Heart left ventricle (tissue), 13 donors: ENCODE measurements around the gene PLCB4.

Source experiments
- POLR2A ChIP-seq, 2 donors: fragments of 450-650 bp; IDR thresholded peaks; one replicate each; pipeline ENCODE4 v1.6.1; 2017; ENCODE audit warnings: antibody characterized with exemption in 2 of 2, mild to moderate bottlenecking in 2 of 2, moderate library complexity in 2 of 2
- TF ChIP-seq, protein P1 (sequence below), 12 donors: fragments of 200-600 bp; sonication (generic) in 4 of 12; IDR thresholded peaks; one replicate each; pipeline versions ENCODE4 v1.5.0 to v1.8.0; 2018 to 2022; ENCODE audit warnings: antibody characterized with exemption in 12 of 12, mild to moderate bottlenecking in 5 of 12
- donor health status: ischemic (EF 13 %, LVEDD 7.1; RV severe dilation, severe dysfunction).
- donor health status: DM: no; HTN: yes; CAD: no.
- donor health status: DM: no; HTN: no; CAD: no.
- donor health status: ischemic (EF 25% LVEDD 6.9; RV normal size, moderate dysfunction).
- donor health status: ischemic (EF 25% LVEDD 5.7; RV mildly dilated, moderate dysfunction).
- donor health status: ischemic (EF 35%, LVEDD 5.7; RV mildly dilated, moderate dysfunction).
- donor health status: nonischemic (EF 11% LVEDD 7.7; RV severe dilation, severe dysfunction).
- donor health status: DM: yes; HTN: yes; CAD: no.
- donor health status: PGD.
- donor health status: ischemic (EF 29% LVEDD 5.4; RV normal size, mild dysfunction).
- donor health status: nonischemic (EF 23%, LVEDD 6.1; RV moderate dilation, normal function).

DNA sequence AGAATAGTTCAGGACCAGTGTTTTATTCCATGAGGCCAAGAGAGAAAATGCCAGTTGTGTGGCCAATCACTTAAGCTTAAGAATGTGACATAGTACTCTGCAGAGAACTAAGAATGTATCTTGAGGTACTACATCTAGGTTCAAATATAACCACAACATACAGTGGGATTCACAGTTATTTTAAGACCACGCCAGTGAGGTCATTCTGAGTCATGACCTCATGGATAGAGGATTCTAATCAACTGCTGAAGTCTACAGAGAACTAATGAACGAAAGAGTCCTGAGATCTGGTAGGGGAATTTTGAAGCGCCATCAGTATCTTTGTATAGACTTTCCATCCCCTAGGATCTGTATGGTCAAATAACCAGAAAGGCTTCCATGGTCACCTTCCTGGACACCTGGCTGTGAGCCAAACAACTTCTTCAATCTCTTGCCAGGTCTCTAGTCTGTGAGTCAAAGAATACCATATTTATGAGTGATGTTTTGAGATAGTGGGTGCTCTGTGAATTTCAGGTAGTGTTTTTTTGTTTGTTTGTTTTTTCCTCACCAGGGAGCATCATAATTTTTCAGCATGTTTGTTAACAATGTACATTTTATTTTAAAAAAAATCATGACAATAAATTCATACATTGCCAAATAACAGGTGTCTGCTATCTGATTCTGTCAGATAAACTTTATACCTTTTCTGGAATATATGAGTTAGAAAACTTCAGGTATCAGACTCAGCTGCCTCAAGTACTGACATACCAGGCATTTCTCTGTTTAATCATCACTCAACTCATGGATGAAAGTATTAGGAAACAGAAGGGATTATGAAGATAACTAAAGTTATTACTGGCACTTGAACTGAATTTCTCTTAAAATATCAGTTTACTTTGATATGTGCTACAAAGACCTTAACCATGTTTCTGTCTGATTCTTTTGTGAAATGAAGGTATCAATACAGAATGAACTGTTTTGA is 217.9 kb downstream of the PLCB4 start:
- TF ChIP-seq, protein P1, sequence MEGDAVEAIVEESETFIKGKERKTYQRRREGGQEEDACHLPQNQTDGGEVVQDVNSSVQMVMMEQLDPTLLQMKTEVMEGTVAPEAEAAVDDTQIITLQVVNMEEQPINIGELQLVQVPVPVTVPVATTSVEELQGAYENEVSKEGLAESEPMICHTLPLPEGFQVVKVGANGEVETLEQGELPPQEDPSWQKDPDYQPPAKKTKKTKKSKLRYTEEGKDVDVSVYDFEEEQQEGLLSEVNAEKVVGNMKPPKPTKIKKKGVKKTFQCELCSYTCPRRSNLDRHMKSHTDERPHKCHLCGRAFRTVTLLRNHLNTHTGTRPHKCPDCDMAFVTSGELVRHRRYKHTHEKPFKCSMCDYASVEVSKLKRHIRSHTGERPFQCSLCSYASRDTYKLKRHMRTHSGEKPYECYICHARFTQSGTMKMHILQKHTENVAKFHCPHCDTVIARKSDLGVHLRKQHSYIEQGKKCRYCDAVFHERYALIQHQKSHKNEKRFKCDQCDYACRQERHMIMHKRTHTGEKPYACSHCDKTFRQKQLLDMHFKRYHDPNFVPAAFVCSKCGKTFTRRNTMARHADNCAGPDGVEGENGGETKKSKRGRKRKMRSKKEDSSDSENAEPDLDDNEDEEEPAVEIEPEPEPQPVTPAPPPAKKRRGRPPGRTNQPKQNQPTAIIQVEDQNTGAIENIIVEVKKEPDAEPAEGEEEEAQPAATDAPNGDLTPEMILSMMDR (IDR thresholded peaks at IDR 0.05) = no peak
- no peak for TF ChIP-seq POLR2A (IDR thresholded peaks at IDR 0.05)
